Measurements from ENCODE around the gene SLC48A1.

GRCh38 chr12:47816403-47817271 is 43.6 kb downstream of the SLC48A1 start:
- no peak for TF ChIP-seq CSDC2 (CRISPR knock-in tag; IDR thresholded peaks at IDR 0.05)
- no peak for TF ChIP-seq ISL1 (CRISPR knock-in tag; IDR thresholded peaks at IDR 0.05)

Data from SK-N-SH treated with all-trans-retinoic acid at 6 μM for 48 hours (cell line).